Body of pancreas (tissue), 4 donors: ENCODE measurements around the gene PTPRJ. TPM values are rescaled to one million over a fixed set of nuclear protein-coding genes. Genes with fewer than 3 reads are reported as not detected.

Source experiments
- ATAC-seq: fragments of 150-250 bp; one replicate; pipeline ENCODE4 v1.9.1; 2016
- DNase-seq, 4 donors: peaks; one replicate each; pipeline ENCODE4 v3.0.0-alpha.2; 2019
- H3K27ac ChIP-seq, 4 donors: fragments of 200-600 bp; sonication (generic); 1 replicate in 3 of 4; 2 replicates in 1 of 4; pipeline versions ENCODE4 v1.5.1 to v1.6.1; 2016 to 2019; ENCODE audit warnings: mild to moderate bottlenecking in 1 of 4, mixed read lengths in 1 of 4, moderate library complexity in 1 of 4
- H3K27me3 ChIP-seq, 2 donors: fragments of 200-600 bp; sonication (generic); one replicate each; pipeline ENCODE4 v1.6.0; 2016; ENCODE audit warnings: mild to moderate bottlenecking in 1 of 2
- H3K36me3 ChIP-seq, 2 donors: fragments of 200-600 bp; sonication (generic); replicated peaks in 1 of 2; 2 replicates each; pipeline ENCODE4 v1.5.1; 2016; ENCODE audit warnings: low read depth in 2 of 2; ENCODE audit not compliant: insufficient read depth in 1 of 2
- H3K4me1 ChIP-seq: fragments of 200-600 bp; sonication (generic); one replicate; pipeline ENCODE4 v1.6.0; 2016
- H3K4me3 ChIP-seq, 2 donors: fragments of 200-600 bp; sonication (generic); 1 replicate in 1 of 2; 2 replicates in 1 of 2; pipeline ENCODE4 v1.5.1; 2016 to 2019
- H3K9me3 ChIP-seq, 3 donors: fragments of 200-600 bp; sonication (generic); 1 replicate in 2 of 3; 2 replicates in 1 of 3; pipeline ENCODE4 v1.5.1; 2016
- CTCF ChIP-seq, 7 experiments: fragments of 450-650 bp in 4 of 7; fragments of 200-600 bp in 3 of 7; sonication (generic) in 3 of 7; IDR thresholded peaks; one replicate each; pipeline ENCODE4 v1.5.1; 2016 to 2019; ENCODE audit warnings: antibody characterized with exemption in 7 of 7
- POLR2A ChIP-seq, 3 donors: fragments of 450-650 bp; IDR thresholded peaks; one replicate each; pipeline ENCODE4 v1.6.1; 2016; ENCODE audit warnings: antibody characterized with exemption in 3 of 3, mild to moderate bottlenecking in 2 of 3
- WGBS, 2 donors: methylation state at CpG; one replicate each; pipeline ENCODE4 v1.1.5; 2017; 5-methylcytosine and 5-hydroxymethylcytosine counted together
- intact Hi-C: fragments of 100-400 bp; cut with DNase I; formaldehyde crosslinking; loops from one replicate; pipeline ENCODE4 v1.15.1; 2023
- total RNA-seq, 2 donors: library from RNA; depleted of rRNA; stranded (reverse); fragments of >200 nt; gene quantifications; one replicate each; pipeline ENCODE4 v1.1.0, GENCODE V29; 2016

The PTPRJ gene
- total RNA-seq, 2 donors from 2014 or later, result 10.9 to 17.1 TPM

- Histone ChIP-seq H3K36me3 (no peaks in the 10 kb centered on the region), H3K4me3 (no peak overlapping the region), H3K4me1 (peaks cover 43% of the 10 kb centered on the region), H3K27ac (peak overlapping the region; percentile 36 to 76 (median 54)), H3K27me3 (no peaks in the 10 kb centered on the region), H3K9me3 (no peaks in the 10 kb centered on the region)
- 24 to 45% methylated on average over 6 of the region's 6 CpGs for WGBS, 2 donors
- intact Hi-C loops, result no loop called here
- TF ChIP-seq POLR2A (IDR thresholded peaks at IDR 0.05), result no peak
- no peak for TF ChIP-seq CTCF (IDR thresholded peaks at IDR 0.05)
- ATAC-seq (no peak), DNase-seq (peak in 1 of 4 donors; percentile 46)
These were observed 7.4 kb downstream of the PTPRJ start for GRCh38 chr11:47987781-47988180.

- no peak for DNase-seq
- H3K4me1 ChIP-seq, result peaks cover 36% of the 10 kb centered on the region
- no peak overlapping the region for H3K4me3 ChIP-seq
- TF ChIP-seq POLR2A (IDR thresholded peaks at IDR 0.05) (no peak), CTCF (IDR thresholded peaks at IDR 0.05) (no peak)
- WGBS, 2 donors, result 22 to 24% methylated on average over 2 of the region's 2 CpGs
- no peak for ATAC-seq
- no peaks in the 10 kb centered on the region for H3K36me3 ChIP-seq
- intact Hi-C loops, result no loop called here
- H3K27ac ChIP-seq, result peak overlapping the region in 2 of 4 donors; percentile 86
- no peaks in the 10 kb centered on the region for H3K9me3 ChIP-seq
- H3K27me3 ChIP-seq, result no peaks in the 10 kb centered on the region
These were observed 9.4 kb downstream of the PTPRJ start for GRCh38 chr11:47989779-47990178.

GRCh38 chr11:47991266-47991830, 11.0 kb downstream of the PTPRJ start:
- DNase-seq (peak; percentile 80 to 91 (median 86)), ATAC-seq (peak; percentile 91)
- Histone ChIP-seq H3K36me3 (no peaks in the 10 kb centered on the region), H3K9me3 (no peaks in the 10 kb centered on the region), H3K4me1 (peaks cover 35% of the 10 kb centered on the region), H3K4me3 (no peak overlapping the region), H3K27me3 (no peaks in the 10 kb centered on the region), H3K27ac (peak overlapping the region; percentile 86 to 91 (median 88))
- TF ChIP-seq POLR2A (IDR thresholded peaks at IDR 0.05) (peak in 2 of 3 donors; percentile 63 to 67), CTCF (IDR thresholded peaks at IDR 0.05) (no peak)
- intact Hi-C loops, result no loop called here
- 2 to 8% methylated on average over 8 to 9 of the region's 9 CpGs for WGBS, 2 donors

GRCh38 chr11:47991894-47992293, 11.5 kb downstream of the PTPRJ start:
- DNase-seq (no peak), ATAC-seq (no peak)
- Histone ChIP-seq H3K4me3 (no peak overlapping the region), H3K9me3 (no peaks in the 10 kb centered on the region), H3K27ac (peak overlapping the region; percentile 86 to 91 (median 88)), H3K27me3 (no peaks in the 10 kb centered on the region), H3K4me1 (peaks cover 29% of the 10 kb centered on the region), H3K36me3 (no peaks in the 10 kb centered on the region)
- no peak for TF ChIP-seq CTCF (IDR thresholded peaks at IDR 0.05)
- no peak for TF ChIP-seq POLR2A (IDR thresholded peaks at IDR 0.05)
- intact Hi-C loops, result no loop called here
- WGBS, 2 donors, result 84 to 87% methylated on average over 6 of the region's 6 CpGs
